Motor neuron (in vitro differentiated cells): Measurements from ENCODE around the gene FILIP1. TPM values are rescaled to one million over a fixed set of nuclear protein-coding genes. Genes with fewer than 3 reads are reported as not detected.

Experiments
- ATAC-seq, 8 experiments: fragments of 200-7000 bp; cut with Tn5 transposase; replicated peaks in 6 of 8; 2 replicates each; pipeline ENCODE4 v1.8.0; 2021; ENCODE audit warnings: mild to moderate bottlenecking in 8 of 8, moderate library complexity in 8 of 8
- H3K27ac ChIP-seq, 2 donors: fragments of 250-450 bp; sonication (Bioruptor Pico); 2 replicates each; pipeline ENCODE4 v1.9.0; 2021; ENCODE audit warnings: antibody characterized with exemption in 2 of 2, mild to moderate bottlenecking in 2 of 2, moderate library complexity in 1 of 2
- H3K4me1 ChIP-seq, 2 donors: fragments of 250-450 bp; sonication (Bioruptor Pico); replicated peaks in 1 of 2; 2 replicates each; pipeline ENCODE4 v1.6.1; 2021; ENCODE audit warnings: antibody characterized with exemption in 2 of 2, mild to moderate bottlenecking in 2 of 2, moderate library complexity in 1 of 2
- H3K4me3 ChIP-seq, 5 donors: fragments of 250-450 bp; sonication (Bioruptor Pico); 2 replicates each; pipeline ENCODE4 v1.9.0; 2021; ENCODE audit warnings: antibody characterized with exemption in 5 of 5, mild to moderate bottlenecking in 5 of 5, moderate library complexity in 4 of 5
- WGBS, 10 experiments: fragments of 450-650 bp; shearing (Covaris generic); methylation state at CpG; one replicate each; pipeline ENCODE4 v1.0.0; 2022; 5-methylcytosine and 5-hydroxymethylcytosine counted together
- in situ Hi-C, 9 experiments: fragments of 400-800 bp; cut with MboI; loops; one replicate each; pipeline ENCODE4 v1.15.0; 2021; ENCODE audit warnings: low sequenced_read_pairs in 9 of 9, low pct_unique_long_range_greater_than_20kb in 2 of 9; ENCODE audit not compliant: unreplicated experiment in 9 of 9
- total RNA-seq, 8 experiments: library from RNA; unstranded; fragments of 300-600 nt; gene quantifications; 2 replicates each; pipeline versions ENCODE4 v1.2.3 to v1.2.4, GENCODE V29; 2022

FILIP1 gene
- total RNA-seq, 8 experiments from 2014 or later, result 0.27 to 10.8 (median 4.3) TPM

- H3K4me1 ChIP-seq, result peaks cover 6 to 9% of the 10 kb centered on the region in 2 donors
- 37 to 100% (median 96%) methylated on average over 1 to 3 of the region's 3 CpGs for WGBS, 10 experiments
These were observed 90.0 kb downstream of the FILIP1 start for GRCh38 chr6:75403563-75404080.

GRCh38 chr6:75402296-75402695 is 91.3 kb downstream of the FILIP1 start:
- Histone ChIP-seq H3K27ac (peak overlapping the region in 1 of 2 donors; percentile 14), H3K4me3 (no peak overlapping the region), H3K4me1 (peaks cover 6 to 9% of the 10 kb centered on the region in 2 donors)
- in situ Hi-C loops, result no loop called here
- 0 to 80% (median 61%) methylated on average over 1 to 3 of the region's 3 CpGs for WGBS, 10 experiments
- peak in 7 of 8 experiments; percentile 83 to 100 (median 100) for ATAC-seq

More at GRCh38 chr6:75403563-75404080, 90.0 kb downstream of the FILIP1 start:
- ATAC-seq, result no peak
- no peak overlapping the region for H3K27ac ChIP-seq
- no peak overlapping the region for H3K4me3 ChIP-seq
- in situ Hi-C loops, result no loop called here

- no peak for ATAC-seq
- in situ Hi-C loops, result no loop called here
- Histone ChIP-seq H3K4me1 (peaks cover 6 to 9% of the 10 kb centered on the region in 2 donors), H3K4me3 (no peak overlapping the region), H3K27ac (no peak overlapping the region)
- 26 to 92% (median 80%) methylated on average over 2 to 4 of the region's 4 CpGs for WGBS, 10 experiments
These were observed 95.7 kb downstream of the FILIP1 start for GRCh38 chr6:75397656-75398465.

- peaks cover 2 to 3% of the 10 kb centered on the region in 2 donors for H3K4me1 ChIP-seq
- no peak overlapping the region for H3K27ac ChIP-seq
- in situ Hi-C loops, result no loop called here
- ATAC-seq, result no peak
- no peak overlapping the region for H3K4me3 ChIP-seq
These were observed 96.4 kb downstream of the FILIP1 start for GRCh38 chr6:75397171-75397570.

GRCh38 chr6:75396005-75396800 is 97.4 kb downstream of the FILIP1 start:
- Histone ChIP-seq H3K4me3 (no peak overlapping the region), H3K4me1 (no peaks in the 10 kb centered on the region), H3K27ac (no peak overlapping the region)
- 30 to 100% (median 87%) methylated on average over 2 to 6 of the region's 6 CpGs for WGBS, 10 experiments
- ATAC-seq, result no peak
- in situ Hi-C loops, result no loop called here

- ATAC-seq, result no peak
These were observed 99.8 kb downstream of the FILIP1 start for GRCh38 chr6:75393806-75394205.

DNA sequence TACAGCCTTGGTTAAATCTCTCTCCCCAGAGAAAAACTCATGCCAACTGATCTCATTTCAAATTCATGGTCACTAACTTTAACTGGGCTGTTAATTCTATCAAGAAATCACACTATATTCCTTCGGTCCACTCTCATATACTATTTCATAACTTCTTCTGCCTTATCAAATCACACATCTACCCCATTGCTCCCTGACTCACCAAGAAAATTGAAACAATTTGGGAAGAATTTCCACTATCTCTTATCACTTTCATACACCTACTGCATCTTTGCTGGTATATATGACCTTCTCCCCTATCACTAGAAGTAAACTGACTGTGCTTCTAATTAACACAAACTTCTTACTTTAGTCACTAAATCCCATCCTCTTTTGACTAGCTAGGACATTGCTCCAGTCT is 102.3 kb downstream of the FILIP1 start:
- WGBS, 10 experiments, result 50 to 100% (median 91%) methylated on average over 1 of the region's 1 CpG; no CpG with 5 or more reads in 3 of the 10 experiments
- in situ Hi-C loops, result no loop called here
- H3K27ac ChIP-seq, result no peak overlapping the region
- no peaks in the 10 kb centered on the region for H3K4me1 ChIP-seq
- no peak overlapping the region for H3K4me3 ChIP-seq
- no peak for ATAC-seq

More at GRCh38 chr6:75393806-75394205, 99.8 kb downstream of the FILIP1 start:
- in situ Hi-C loops, result no loop called here
- H3K4me3 ChIP-seq, result no peak overlapping the region
- H3K4me1 ChIP-seq, result no peaks in the 10 kb centered on the region
- H3K27ac ChIP-seq, result no peak overlapping the region

DNA sequence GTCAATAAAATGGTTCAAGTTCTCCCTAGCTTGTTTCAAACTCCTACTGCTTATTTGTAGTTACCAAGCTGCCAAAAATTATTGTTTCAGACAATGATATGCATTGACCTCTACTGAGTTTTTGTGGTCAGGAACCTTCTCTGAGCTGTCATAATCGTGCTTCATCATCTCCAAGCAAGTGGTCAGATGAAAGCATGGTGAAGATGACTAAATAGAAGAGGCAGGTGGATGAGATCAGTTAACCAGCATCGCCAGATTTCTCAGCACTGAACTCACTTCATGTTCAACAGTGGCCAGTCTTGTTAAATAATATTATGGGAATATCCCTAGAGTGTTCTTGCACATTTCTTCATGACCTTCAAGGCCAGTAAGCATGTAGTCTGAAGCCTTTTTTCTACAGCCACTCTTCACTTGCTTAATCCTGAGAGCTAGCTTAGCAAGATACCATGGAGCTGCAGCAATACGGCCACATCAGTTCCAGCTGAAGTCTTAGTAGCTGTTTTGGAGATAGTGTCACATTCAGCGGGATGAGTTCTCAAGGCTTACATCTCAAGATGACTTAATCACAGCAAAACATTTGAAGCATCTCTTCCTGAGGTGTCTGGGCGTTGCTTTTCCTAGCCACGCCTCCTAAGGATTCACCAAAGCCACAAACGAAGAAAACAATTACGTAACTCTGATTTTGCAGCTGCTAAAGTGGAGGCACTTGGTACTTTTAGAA is 107.4 kb downstream of the FILIP1 start:
- Histone ChIP-seq H3K4me1 (peaks cover 15 to 18% of the 10 kb centered on the region in 2 donors), H3K4me3 (no peak overlapping the region), H3K27ac (no peak overlapping the region)
- ATAC-seq, result no peak
- WGBS, 10 experiments, result 20 to 100% (median 78%) methylated on average over 1 to 8 of the region's 8 CpGs; no CpG with 5 or more reads in 1 of the 10 experiments
- in situ Hi-C loops, result no loop called here

- no peak overlapping the region for H3K4me3 ChIP-seq
- H3K27ac ChIP-seq, result no peak overlapping the region
- no peak for ATAC-seq
- H3K4me1 ChIP-seq, result peaks cover 15 to 18% of the 10 kb centered on the region in 2 donors
- in situ Hi-C loops, result no loop called here
These were observed 109.5 kb downstream of the FILIP1 start for GRCh38 chr6:75384116-75384515.

- Histone ChIP-seq H3K27ac (peak overlapping the region in 1 of 2 donors; percentile 19), H3K4me1 (peaks cover 15 to 18% of the 10 kb centered on the region in 2 donors), H3K4me3 (no peak overlapping the region)
- 27 to 67% (median 39%) methylated on average over 1 to 2 of the region's 2 CpGs; no CpG with 5 or more reads in 2 of the 10 experiments for WGBS, 10 experiments
- in situ Hi-C loops, result no loop called here
- ATAC-seq, result no peak
These were observed 111.0 kb downstream of the FILIP1 start for GRCh38 chr6:75382634-75382900.

GRCh38 chr6:75381877-75382633 is 111.5 kb downstream of the FILIP1 start:
- no peak overlapping the region for H3K4me3 ChIP-seq
- peaks cover 15 to 18% of the 10 kb centered on the region in 2 donors for H3K4me1 ChIP-seq
- in situ Hi-C loops, result no loop called here
- ATAC-seq, result peak in 5 of 8 experiments; percentile 87 to 95 (median 93)
- H3K27ac ChIP-seq, result peak overlapping the region; percentile 25 to 36
- 0 to 38% (median 13%) methylated on average over 1 to 2 of the region's 2 CpGs; no CpG with 5 or more reads in 4 of the 10 experiments for WGBS, 10 experiments

- peaks cover 28% of the 10 kb centered on the region in 2 donors for H3K4me1 ChIP-seq
These were observed 114.1 kb downstream of the FILIP1 start for GRCh38 chr6:75379536-75379935.

More at GRCh38 chr6:75379536-75379935, 114.1 kb downstream of the FILIP1 start:
- WGBS, 10 experiments, result 80 to 100% (median 89%) methylated on average over 2 to 4 of the region's 4 CpGs
- no peak for ATAC-seq
- Histone ChIP-seq H3K27ac (no peak overlapping the region), H3K4me3 (no peak overlapping the region)
- in situ Hi-C loops, result no loop called here
